Liver (tissue), 3 donors: ENCODE data around the gene KCP.

Experiments
- HNF4A ChIP-seq, 2 donors: conservative IDR thresholded peaks; 2 replicates each; pipeline ENCODE4 v1.6.1; 2016; ENCODE audit warnings: antibody characterized with exemption in 2 of 2, mild to moderate bottlenecking in 2 of 2
- TAF1 ChIP-seq: conservative IDR thresholded peaks from 2 replicates; pipeline ENCODE4 v1.6.1; 2016; ENCODE audit warnings: antibody characterized with exemption, mild to moderate bottlenecking
- TF ChIP-seq, protein P1 (sequence below): fragments of 150-350 bp; IDR thresholded peaks from 2 replicates; pipeline ENCODE4 v1.5.1; 2017; ENCODE audit warnings: improper control_type of control experiment, low read depth, low read length; ENCODE audit not compliant: missing input control
- donor health status: healthy.
- donor health status: healthy.

GRCh38 chr7:128888039-128888755, 22.3 kb downstream of the KCP start:
- TF ChIP-seq TAF1 (no peak), HNF4A (conservative IDR thresholded peaks at IDR 0.05) (no peak)
- TF ChIP-seq, protein P1, sequence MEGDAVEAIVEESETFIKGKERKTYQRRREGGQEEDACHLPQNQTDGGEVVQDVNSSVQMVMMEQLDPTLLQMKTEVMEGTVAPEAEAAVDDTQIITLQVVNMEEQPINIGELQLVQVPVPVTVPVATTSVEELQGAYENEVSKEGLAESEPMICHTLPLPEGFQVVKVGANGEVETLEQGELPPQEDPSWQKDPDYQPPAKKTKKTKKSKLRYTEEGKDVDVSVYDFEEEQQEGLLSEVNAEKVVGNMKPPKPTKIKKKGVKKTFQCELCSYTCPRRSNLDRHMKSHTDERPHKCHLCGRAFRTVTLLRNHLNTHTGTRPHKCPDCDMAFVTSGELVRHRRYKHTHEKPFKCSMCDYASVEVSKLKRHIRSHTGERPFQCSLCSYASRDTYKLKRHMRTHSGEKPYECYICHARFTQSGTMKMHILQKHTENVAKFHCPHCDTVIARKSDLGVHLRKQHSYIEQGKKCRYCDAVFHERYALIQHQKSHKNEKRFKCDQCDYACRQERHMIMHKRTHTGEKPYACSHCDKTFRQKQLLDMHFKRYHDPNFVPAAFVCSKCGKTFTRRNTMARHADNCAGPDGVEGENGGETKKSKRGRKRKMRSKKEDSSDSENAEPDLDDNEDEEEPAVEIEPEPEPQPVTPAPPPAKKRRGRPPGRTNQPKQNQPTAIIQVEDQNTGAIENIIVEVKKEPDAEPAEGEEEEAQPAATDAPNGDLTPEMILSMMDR, result no peak
